Endothelial cell of umbilical vein (primary cell): ENCODE data around the gene ETFA. TPM values are rescaled to one million over a fixed set of nuclear protein-coding genes. Genes with fewer than 3 reads are reported as not detected.

Source experiments
- BruUV-seq: library from RNA; stranded (reverse); fragments of 400-500 nt; replicated peaks from 2 replicates; lab custom pipeline; 2021; lab: Mats Ljungman, UMichigan
- CTCF ChIA-PET: fragments of 300-600, 350-600 bp; sonication (Branson Sonifier 250); formaldehyde crosslinking; loops from one replicate; lab custom pipeline; 2021; ENCODE audit warnings: antibody characterized with exemption, inconsistent platforms; lab: Charles Lee
- POLR2A ChIA-PET: fragments of 300-600, 350-600 bp; sonication (Branson Sonifier 250); formaldehyde crosslinking; loops from one replicate; lab custom pipeline; 2021; ENCODE audit warnings: antibody characterized with exemption, inconsistent platforms; lab: Charles Lee
- DNase-seq: peaks from one replicate; pipeline ENCODE4 v3.0.0-alpha.2; 2011; ENCODE audit warnings: low read depth, low spot score
- FAIRE-seq: peaks from 2 replicates; lab custom pipeline; 2011; peaks lifted over from hg19 to GRCh38; lab: Jason Lieb, UNC
- H2AFZ ChIP-seq: 2 replicates; pipeline ENCODE4 v1.6.0; 2012; ENCODE audit warnings: low read depth, low read length, control low read depth, inconsistent platforms
- H3K27ac ChIP-seq: 2 replicates; pipeline ENCODE4 v1.5.1; 2011; ENCODE audit warnings: low read depth, mild to moderate bottlenecking, control low read depth, low read length, moderate library complexity; ENCODE audit not compliant: insufficient read depth
- H3K27me3 ChIP-seq, 2 experiments: 2 replicates each; pipeline versions ENCODE4 v1.6.0 to v1.6.1; 2011; ENCODE audit warnings: low read length in 2 of 2, mixed read lengths in 1 of 2; ENCODE audit not compliant: control insufficient read depth in 2 of 2, insufficient read depth in 2 of 2
- H3K36me3 ChIP-seq, 2 experiments: 2 replicates in 1 of 2; 3 replicates in 1 of 2; pipeline ENCODE4 v1.5.1; 2011; ENCODE audit warnings: low read length in 2 of 2, mild to moderate bottlenecking in 1 of 2, moderate library complexity in 1 of 2; ENCODE audit not compliant: control insufficient read depth in 2 of 2, insufficient read depth in 2 of 2; ENCODE audit errors: extremely low read depth in 1 of 2
- H3K4me1 ChIP-seq: 3 replicates; pipeline ENCODE4 v1.5.1; 2011; ENCODE audit warnings: mild to moderate bottlenecking, low read length; ENCODE audit not compliant: control insufficient read depth, insufficient read depth; ENCODE audit errors: extremely low read depth
- H3K4me2 ChIP-seq: 2 replicates; pipeline ENCODE4 v1.6.1; 2011; ENCODE audit warnings: low read length, control low read depth, mixed read lengths; ENCODE audit not compliant: insufficient read depth
- H3K4me3 ChIP-seq, 3 experiments: fragments of 200-600 bp in 1 of 3; sonication (generic), shearing (Covaris generic) in 1 of 3; replicated peaks in 1 of 3; 2 replicates each; pipeline ENCODE4 v1.5.1; 2011 to 2016; ENCODE audit warnings: control low read depth in 3 of 3, low read length in 3 of 3, mild to moderate bottlenecking in 2 of 3, inconsistent platforms in 1 of 3, low read depth in 1 of 3, moderate library complexity in 1 of 3; ENCODE audit not compliant: insufficient read depth in 1 of 3
- H3K79me2 ChIP-seq: 2 replicates; pipeline ENCODE4 v1.6.0; 2012; ENCODE audit warnings: low read length, inconsistent platforms; ENCODE audit not compliant: control insufficient read depth, insufficient read depth
- H3K9ac ChIP-seq: replicated peaks from 2 replicates; pipeline ENCODE3; 2011; ENCODE audit warnings: low read length, control low read depth; ENCODE audit not compliant: insufficient read depth; ENCODE audit errors: extremely low read depth
- H3K9me1 ChIP-seq: replicated peaks from 3 replicates; pipeline ENCODE4 v1.6.0; 2011; ENCODE audit warnings: mild to moderate bottlenecking, low read length; ENCODE audit not compliant: control insufficient read depth, insufficient read depth; ENCODE audit errors: extremely low read depth
- H3K9me3 ChIP-seq: replicated peaks from 2 replicates; pipeline ENCODE4 v1.5.1; 2012; ENCODE audit warnings: low read length, inconsistent platforms; ENCODE audit not compliant: control insufficient read depth, insufficient read depth
- H4K20me1 ChIP-seq: replicated peaks from 2 replicates; pipeline ENCODE3; 2011; ENCODE audit warnings: mild to moderate bottlenecking, low read length; ENCODE audit not compliant: control insufficient read depth, insufficient read depth; ENCODE audit errors: extremely low read depth
- EZH2 ChIP-seq: IDR thresholded peaks from 2 replicates; pipeline ENCODE4 v1.6.1; 2012; ENCODE audit warnings: borderline replicate concordance, low read depth, mild to moderate bottlenecking, moderate library complexity, low read length, inconsistent platforms; ENCODE audit not compliant: severe bottlenecking
- FOS ChIP-seq: IDR thresholded peaks from 2 replicates; pipeline ENCODE4 v1.6.1; 2011; ENCODE audit warnings: mild to moderate bottlenecking, low read length, moderate library complexity, borderline replicate concordance; ENCODE audit not compliant: insufficient read depth
- GATA2 ChIP-seq: IDR thresholded peaks from 2 replicates; pipeline ENCODE4 v1.7.0; 2011; ENCODE audit warnings: low read depth, mild to moderate bottlenecking, moderate library complexity, mixed read lengths, low read length; ENCODE audit not compliant: insufficient read length, insufficient read depth
- JUN ChIP-seq: IDR thresholded peaks from 2 replicates; pipeline ENCODE4 v1.6.1; 2011; ENCODE audit warnings: borderline replicate concordance, low read depth; ENCODE audit not compliant: insufficient read length, insufficient read depth
- MYC ChIP-seq: IDR thresholded peaks from one replicate; pipeline ENCODE4 v1.6.1; 2011; ENCODE audit warnings: mild to moderate bottlenecking, low read depth, low read length
- POLR2A ChIP-seq: IDR thresholded peaks from 2 replicates; pipeline ENCODE4 v1.6.1; 2012; ENCODE audit warnings: low read depth, mild to moderate bottlenecking, control low read depth, low read length
- POLR2AphosphoS5 ChIP-seq: IDR thresholded peaks from 2 replicates; pipeline ENCODE4 v1.6.1; 2012; ENCODE audit warnings: low read depth, mild to moderate bottlenecking, control low read depth, low read length, moderate library complexity; ENCODE audit not compliant: insufficient read depth
- dilution Hi-C: fragments of 300-500 bp; cut with MboI; formaldehyde crosslinking; loops from one replicate; pipeline ENCODE4 v1.15.0; 2019; ENCODE audit warnings: low sequenced_read_pairs; ENCODE audit not compliant: extremely low pct_ligation_motif_present
- intact Hi-C: fragments of 100-400 bp; cut with micrococcal nuclease; formaldehyde crosslinking; loops from one replicate; pipeline ENCODE4 v1.10.0; 2022
- polyA plus RNA-seq, 4 experiments: library from polyadenylated mRNA; depleted of rRNA in 3 of 4; stranded (reverse) in 3 of 4; unstranded in 1 of 4; fragments of >200 nt; gene quantifications; 2 replicates each; pipeline versions ENCODE4 v1.2.1 to v1.2.3, GENCODE V29; 2011 to 2012; ENCODE audit warnings: missing spikeins in 1 of 4
- total RNA-seq: library from RNA; stranded (reverse); gene quantifications from 2 replicates; pipeline ENCODE4 v1.2.3, GENCODE V29; 2021
- TF ChIP-seq, protein P1 (sequence below), 2 donors: IDR thresholded peaks; 1 replicate in 1 of 2; 2 replicates in 1 of 2; pipeline ENCODE4 v1.5.1; 2011; ENCODE audit warnings: low read length in 2 of 2, mild to moderate bottlenecking in 2 of 2, moderate library complexity in 2 of 2, control low read depth in 1 of 2, inconsistent platforms in 1 of 2, low read depth in 1 of 2; ENCODE audit not compliant: insufficient read depth in 1 of 2; ENCODE audit errors: extremely low read depth in 1 of 2

The ETFA gene
- total and polyA plus RNA-seq, 2 donors (not counting 3 experiments of a cell fraction or from before 2014, with no cell fraction given), result 102 to 116 TPM

DNA sequence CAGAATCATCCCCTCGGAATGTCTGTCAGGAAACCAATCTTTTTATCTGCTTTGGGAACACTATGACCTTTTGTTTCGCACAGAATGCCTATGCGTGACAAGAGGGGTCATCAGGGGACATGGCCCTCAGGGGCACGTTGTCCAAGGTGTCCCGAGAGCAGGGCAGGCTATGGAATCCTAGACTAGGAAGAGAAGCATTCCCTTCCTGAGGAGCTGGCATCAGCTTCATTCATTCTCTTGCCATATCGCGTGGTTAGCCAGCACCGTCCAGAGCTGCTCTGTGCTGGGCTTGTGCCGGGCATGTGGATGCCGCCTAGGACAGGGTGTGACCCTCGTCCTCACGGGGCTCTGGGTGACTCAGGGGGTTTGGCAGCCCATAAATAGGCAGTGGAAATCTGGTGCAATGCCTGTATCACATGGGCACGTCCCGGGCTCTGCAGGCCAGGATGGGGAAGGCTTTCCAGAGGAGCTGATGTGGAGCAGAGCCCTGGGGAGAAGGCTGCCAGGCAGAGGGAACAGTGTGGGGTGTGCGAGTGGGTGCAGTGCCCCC lies 133.7 kb downstream of the ETFA start:
- H3K9ac ChIP-seq, result no peak overlapping the region
- H2AFZ ChIP-seq, result no peak overlapping the region
- dilution Hi-C loops, result no loop called here

More for the DNA sequence above, 133.7 kb downstream of the ETFA start:
- BruUV-seq, result no TSS peak
- Histone ChIP-seq H3K4me1 (no peaks in the 10 kb centered on the region), H3K9me3 (no peaks in the 10 kb centered on the region), H3K4me3 (no peak overlapping the region), H3K27me3 (peaks cover 0 to 7% of the 10 kb centered on the region in 2 experiments), H3K79me2 (no peaks in the 10 kb centered on the region), H4K20me1 (no peaks in the 10 kb centered on the region), H3K9me1 (no peaks in the 10 kb centered on the region), H3K4me2 (no peak overlapping the region), H3K27ac (no peak overlapping the region), H3K36me3 (no peaks in the 10 kb centered on the region)
- ChIA-PET CTCF (interaction anchor here (1.0 to 1.8 kb wide), 3 partner anchors 8 to 153 kb away, joined by 3 to 5 read pairs (median 4); no protein-coding TSS in a partner anchor), POLR2A (no interaction called here)
- no peak for DNase-seq
- TF ChIP-seq MYC (no peak), FOS (no peak), EZH2 (no peak), POLR2A (no peak), POLR2AphosphoS5 (no peak), JUN (no peak), GATA2 (no peak)
- TF ChIP-seq, protein P1, sequence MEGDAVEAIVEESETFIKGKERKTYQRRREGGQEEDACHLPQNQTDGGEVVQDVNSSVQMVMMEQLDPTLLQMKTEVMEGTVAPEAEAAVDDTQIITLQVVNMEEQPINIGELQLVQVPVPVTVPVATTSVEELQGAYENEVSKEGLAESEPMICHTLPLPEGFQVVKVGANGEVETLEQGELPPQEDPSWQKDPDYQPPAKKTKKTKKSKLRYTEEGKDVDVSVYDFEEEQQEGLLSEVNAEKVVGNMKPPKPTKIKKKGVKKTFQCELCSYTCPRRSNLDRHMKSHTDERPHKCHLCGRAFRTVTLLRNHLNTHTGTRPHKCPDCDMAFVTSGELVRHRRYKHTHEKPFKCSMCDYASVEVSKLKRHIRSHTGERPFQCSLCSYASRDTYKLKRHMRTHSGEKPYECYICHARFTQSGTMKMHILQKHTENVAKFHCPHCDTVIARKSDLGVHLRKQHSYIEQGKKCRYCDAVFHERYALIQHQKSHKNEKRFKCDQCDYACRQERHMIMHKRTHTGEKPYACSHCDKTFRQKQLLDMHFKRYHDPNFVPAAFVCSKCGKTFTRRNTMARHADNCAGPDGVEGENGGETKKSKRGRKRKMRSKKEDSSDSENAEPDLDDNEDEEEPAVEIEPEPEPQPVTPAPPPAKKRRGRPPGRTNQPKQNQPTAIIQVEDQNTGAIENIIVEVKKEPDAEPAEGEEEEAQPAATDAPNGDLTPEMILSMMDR (IDR thresholded peaks at IDR 0.05; ENCODE audit: extremely low read depth in 1 of 2, insufficient read depth in 1 of 2, low read depth in 1 of 2, low read length in 2 of 2), result no peak
- intact Hi-C loops, result no loop called here
- FAIRE-seq, result no peak
